ENCODE results near the gene ELP5. TPM values are rescaled to one million over a fixed set of nuclear protein-coding genes. Genes with fewer than 3 reads are reported as not detected.

The ELP5 gene
- total RNA-seq, 1 donor: 35.6 TPM

GRCh38 chr17:7224110-7224509 is 27.9 kb upstream of the ELP5 start:
- no peak for TF ChIP-seq CTCF (IDR thresholded peaks at IDR 0.05; ENCODE audit: insufficient read depth, low read length)
- no peak for DNase-seq (ENCODE audit: low read depth)
- H3K4me3 ChIP-seq (ENCODE audit: low read depth, low read length): no peak overlapping the region

- no peak for DNase-seq (ENCODE audit: low read depth)
- no peak for TF ChIP-seq CTCF (IDR thresholded peaks at IDR 0.05; ENCODE audit: insufficient read depth, low read length)
- no peak overlapping the region for H3K4me3 ChIP-seq (ENCODE audit: low read depth, low read length)
Observed at GRCh38 chr17:7224661-7225111, 27.3 kb upstream of the ELP5 start.

- no peak for DNase-seq (ENCODE audit: low read depth)
- no peak for TF ChIP-seq CTCF (IDR thresholded peaks at IDR 0.05; ENCODE audit: insufficient read depth, low read length)
- H3K4me3 ChIP-seq (ENCODE audit: low read depth, low read length): no peak overlapping the region
Observed at GRCh38 chr17:7225711-7226331, 26.2 kb upstream of the ELP5 start.

GRCh38 chr17:7226721-7227710 is 25.0 kb upstream of the ELP5 start:
- DNase-seq (ENCODE audit: low read depth): no peak
- TF ChIP-seq CTCF (IDR thresholded peaks at IDR 0.05; ENCODE audit: insufficient read depth, low read length): no peak

GRCh38 chr17:7228920-7229319 is 23.1 kb upstream of the ELP5 start:
- no peak for DNase-seq (ENCODE audit: low read depth)

More at GRCh38 chr17:7226721-7227710, 25.0 kb upstream of the ELP5 start:
- H3K4me3 ChIP-seq (ENCODE audit: low read depth, low read length): no peak overlapping the region

GRCh38 chr17:7229504-7229903 is 22.5 kb upstream of the ELP5 start:
- DNase-seq (ENCODE audit: low read depth): no peak
- TF ChIP-seq CTCF (IDR thresholded peaks at IDR 0.05; ENCODE audit: insufficient read depth, low read length): no peak
- no peak overlapping the region for H3K4me3 ChIP-seq (ENCODE audit: low read depth, low read length)

More at GRCh38 chr17:7228920-7229319, 23.1 kb upstream of the ELP5 start:
- no peak for TF ChIP-seq CTCF (IDR thresholded peaks at IDR 0.05; ENCODE audit: insufficient read depth, low read length)
- no peak overlapping the region for H3K4me3 ChIP-seq (ENCODE audit: low read depth, low read length)

All from fibroblast of the aortic adventitia (primary cell).